ENCODE measurements around the gene SRGN.
A peak's percentile ranks its signal among the peaks of the same experiment; 100 is the strongest.

Gene SRGN

GRCh38 chr10:69142983-69143382 lies 55.1 kb downstream of the SRGN start:
- DNase-seq, result no peak

- no peak for DNase-seq
Measured at GRCh38 chr10:69145329-69145728, 57.4 kb downstream of the SRGN start.

- DNase-seq, result no peak
Measured at GRCh38 chr10:69145864-69146263, 58.0 kb downstream of the SRGN start.

- DNase-seq, result peak; percentile 1
Measured at GRCh38 chr10:69146759-69147158, 58.9 kb downstream of the SRGN start.

DNA sequence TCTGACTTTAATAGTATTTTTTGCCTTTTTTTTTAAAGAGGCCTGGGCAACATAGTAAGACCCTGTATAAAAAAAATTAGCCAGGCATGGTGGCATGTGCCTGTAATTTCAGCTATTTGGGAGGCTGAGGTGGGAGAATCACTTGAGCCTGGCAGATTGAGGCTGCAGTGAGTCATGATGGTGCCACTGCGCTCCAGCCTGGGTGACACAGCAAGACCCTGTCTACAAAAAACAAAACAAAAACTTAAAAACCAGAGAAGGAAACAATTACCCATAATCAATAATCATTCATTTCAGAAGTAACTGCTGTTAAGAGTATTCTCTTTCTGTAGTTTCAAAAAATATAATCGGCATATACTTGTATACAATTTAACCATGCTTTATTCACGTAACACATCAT lies 64.1 kb downstream of the SRGN start:
- DNase-seq, result no peak

- DNase-seq, result no peak
Measured at GRCh38 chr10:69153227-69153626, 65.3 kb downstream of the SRGN start.
